ENCODE data around the gene ANKRD63. TPM values are rescaled to one million over a fixed set of nuclear protein-coding genes. Genes with fewer than 3 reads are reported as not detected.

Gene ANKRD63
- total RNA-seq, 1 experiment from 2014 or later: not detected

GRCh38 chr15:40314723-40315276 lies 31.9 kb upstream of the ANKRD63 start:
- DNase-seq (ENCODE audit: extremely low read depth, low read depth): no peak

- no peak for DNase-seq (ENCODE audit: extremely low read depth, low read depth)
These were observed 30.9 kb upstream of the ANKRD63 start for GRCh38 chr15:40313531-40314398.

DNA sequence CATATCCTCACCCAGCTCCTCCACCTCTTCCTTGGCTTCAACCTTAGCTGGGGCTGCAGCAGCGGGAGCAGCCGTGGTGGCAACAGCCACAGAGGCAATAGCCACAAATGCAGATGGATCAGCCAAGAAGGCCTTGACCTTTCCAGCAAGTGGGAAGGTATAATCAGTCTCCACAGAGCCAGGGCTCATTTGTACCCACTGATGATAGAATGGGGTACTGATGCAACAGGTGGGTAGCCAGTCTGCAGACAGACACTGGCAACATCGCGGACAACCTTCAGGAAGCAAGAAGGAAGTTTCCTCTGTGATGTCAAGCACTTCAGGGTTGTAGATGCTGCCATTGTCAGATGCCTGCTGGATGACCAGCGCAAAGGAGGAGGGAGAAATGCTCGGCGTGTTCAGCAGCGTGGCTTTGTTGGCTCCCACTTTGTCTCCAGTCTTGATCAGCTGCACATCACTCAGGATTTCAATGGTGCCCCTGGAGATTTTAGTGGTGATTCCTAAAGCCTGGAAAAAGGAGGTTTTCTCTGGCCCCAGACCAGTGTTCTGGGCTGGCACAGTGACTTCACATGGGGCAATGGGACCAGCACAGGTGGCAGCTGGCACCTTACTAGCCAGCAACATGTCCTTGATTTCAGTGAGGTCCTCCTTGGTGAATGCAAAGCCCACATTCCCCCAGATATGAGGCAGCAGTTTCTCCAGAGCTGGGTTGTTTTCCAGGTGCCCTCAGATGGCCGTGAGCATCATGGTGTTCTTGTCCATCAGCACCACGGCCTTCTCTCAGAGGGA lies 29.7 kb upstream of the ANKRD63 start:
- no peak for DNase-seq (ENCODE audit: extremely low read depth, low read depth)

DNA sequence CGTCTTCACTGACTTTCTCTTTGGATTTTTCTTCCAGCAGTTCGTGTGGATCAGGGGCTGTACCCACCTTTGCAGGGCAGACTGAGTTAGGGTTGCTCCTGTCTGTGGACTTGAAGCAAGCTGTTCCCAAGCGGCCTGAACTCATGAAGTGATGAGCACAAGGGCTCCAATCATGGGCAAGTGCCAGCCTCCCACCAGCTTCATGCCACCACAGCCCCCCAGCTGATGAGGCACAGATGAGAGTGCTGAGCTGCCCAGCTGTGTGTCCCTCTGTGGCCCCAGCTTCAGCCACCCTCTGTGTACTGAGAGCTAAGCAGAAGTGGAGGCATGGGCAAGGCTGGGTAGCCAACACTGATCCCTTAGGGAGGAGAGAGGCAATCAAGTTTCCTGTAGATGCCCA lies 28.1 kb upstream of the ANKRD63 start:
- DNase-seq (ENCODE audit: extremely low read depth, low read depth): no peak

- peak; percentile 55 for DNase-seq (ENCODE audit: extremely low read depth, low read depth)
These were observed 27.4 kb upstream of the ANKRD63 start for GRCh38 chr15:40310001-40310959.

GRCh38 chr15:40309344-40309862 lies 26.5 kb upstream of the ANKRD63 start:
- no peak for DNase-seq (ENCODE audit: extremely low read depth, low read depth)

GRCh38 chr15:40307421-40308211 lies 24.8 kb upstream of the ANKRD63 start, which contains the start of gene PLCB2:
Gene PLCB2 (minus strand): TSS chr15:40307935. CDS start chr15:40307672, 263 bp downstream.
- DNase-seq (ENCODE audit: extremely low read depth, low read depth): no peak

GRCh38 chr15:40306908-40307307 lies 24.0 kb upstream of the ANKRD63 start:
- no peak for DNase-seq (ENCODE audit: extremely low read depth, low read depth)

- no peak for DNase-seq (ENCODE audit: extremely low read depth, low read depth)
These were observed 23.5 kb upstream of the ANKRD63 start for GRCh38 chr15:40306371-40306770.

- no peak for DNase-seq (ENCODE audit: extremely low read depth, low read depth)
These were observed 22.4 kb upstream of the ANKRD63 start for GRCh38 chr15:40305281-40305680.

DNA sequence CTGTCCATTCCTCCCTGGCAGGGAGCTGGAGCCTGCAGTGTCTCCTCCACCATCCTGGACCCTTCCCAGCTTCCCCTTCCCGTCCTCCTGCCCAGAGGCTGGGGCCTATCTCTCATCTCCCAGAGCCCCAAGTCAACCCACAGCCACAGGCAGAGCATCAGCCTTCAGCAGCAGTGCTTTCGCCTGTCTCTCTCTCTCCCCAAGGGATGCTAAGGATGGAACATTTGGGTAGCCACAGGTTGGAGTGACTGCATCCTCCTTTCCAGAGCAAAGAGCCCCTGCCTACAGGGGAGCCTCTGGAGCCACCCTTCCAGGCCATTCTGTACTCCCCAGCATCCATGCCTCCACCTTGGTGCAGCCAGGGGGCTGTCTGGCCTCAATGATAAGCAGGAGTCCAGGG lies 20.7 kb upstream of the ANKRD63 start:
- DNase-seq (ENCODE audit: extremely low read depth, low read depth): no peak

- DNase-seq (ENCODE audit: extremely low read depth, low read depth): no peak
These were observed 20.1 kb upstream of the ANKRD63 start for GRCh38 chr15:40302981-40303380.

- DNase-seq (ENCODE audit: extremely low read depth, low read depth): no peak
These were observed 19.5 kb upstream of the ANKRD63 start for GRCh38 chr15:40302288-40302886.

DNA sequence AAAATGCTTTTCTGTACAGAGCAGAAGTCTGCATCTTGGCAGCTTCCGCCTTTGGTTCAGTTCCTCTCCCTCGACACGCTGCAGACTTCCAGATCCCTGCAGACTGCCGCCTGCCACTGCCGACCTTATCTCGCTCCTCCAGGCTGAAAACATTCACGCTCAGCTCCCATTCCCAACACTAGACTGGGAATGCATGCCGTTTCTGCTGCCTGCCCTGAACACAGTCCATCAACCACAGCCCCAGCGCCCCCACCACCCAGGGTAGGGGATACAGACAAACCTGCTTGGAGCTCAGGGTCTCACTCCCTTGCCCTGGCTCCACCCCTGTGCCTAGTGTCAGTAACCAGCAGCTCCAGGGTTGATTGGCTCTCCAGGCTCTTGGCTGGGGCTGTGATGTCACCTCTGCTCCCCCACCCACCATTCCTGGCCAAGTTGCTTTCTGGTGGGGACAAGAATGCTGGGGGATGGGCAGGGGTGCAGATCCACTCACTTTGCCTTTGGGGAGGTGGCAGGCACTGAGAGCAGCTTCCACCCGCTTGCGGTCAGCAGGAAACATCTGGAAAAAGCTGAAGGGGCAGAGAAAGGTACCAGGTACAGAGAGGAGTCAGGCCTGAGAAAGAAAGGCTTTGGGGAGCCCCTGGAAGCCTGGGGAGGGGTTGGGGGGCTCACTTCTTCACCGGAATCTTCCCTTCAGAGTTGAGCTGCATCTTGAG lies 18.8 kb upstream of the ANKRD63 start:
- DNase-seq (ENCODE audit: extremely low read depth, low read depth): no peak

DNA sequence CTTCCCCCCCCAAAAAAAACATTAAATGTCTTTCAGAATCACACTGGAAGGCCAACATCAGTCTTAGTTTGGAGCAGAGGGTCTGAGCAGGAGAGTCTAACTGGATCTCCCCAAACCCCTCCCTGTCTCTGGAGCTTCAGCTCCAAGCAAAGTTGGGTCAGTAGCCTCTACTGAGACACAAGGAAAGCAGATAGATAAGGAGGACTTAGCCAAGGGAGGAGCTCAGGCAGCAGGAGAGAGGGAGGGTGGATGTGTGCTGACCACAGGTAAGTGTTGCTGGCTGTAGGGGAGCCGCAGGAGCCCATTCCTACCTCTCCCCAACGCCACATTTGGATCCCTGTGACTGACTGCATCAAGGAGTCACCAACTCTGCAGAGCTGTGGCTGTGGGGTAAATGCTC lies 17.9 kb upstream of the ANKRD63 start:
- DNase-seq (ENCODE audit: extremely low read depth, low read depth): no peak

DNA sequence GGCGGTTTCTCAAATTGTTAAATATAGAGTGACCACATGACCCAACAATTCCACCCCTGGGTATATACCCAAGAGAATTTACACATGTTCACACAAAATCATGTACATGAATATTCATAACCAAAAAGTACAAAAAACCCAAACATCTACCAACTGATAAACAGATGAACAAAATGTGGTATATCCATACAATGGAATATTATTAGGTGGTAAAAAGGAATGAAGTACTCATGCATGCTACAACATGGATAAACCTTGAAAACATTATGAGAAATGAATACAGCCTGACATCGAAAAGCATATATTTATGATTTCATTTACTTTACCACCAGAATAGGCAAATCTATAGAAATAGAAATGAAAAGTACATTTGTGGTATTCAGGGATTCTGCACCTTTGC lies 17.5 kb upstream of the ANKRD63 start:
- no peak for DNase-seq (ENCODE audit: extremely low read depth, low read depth)

DNA sequence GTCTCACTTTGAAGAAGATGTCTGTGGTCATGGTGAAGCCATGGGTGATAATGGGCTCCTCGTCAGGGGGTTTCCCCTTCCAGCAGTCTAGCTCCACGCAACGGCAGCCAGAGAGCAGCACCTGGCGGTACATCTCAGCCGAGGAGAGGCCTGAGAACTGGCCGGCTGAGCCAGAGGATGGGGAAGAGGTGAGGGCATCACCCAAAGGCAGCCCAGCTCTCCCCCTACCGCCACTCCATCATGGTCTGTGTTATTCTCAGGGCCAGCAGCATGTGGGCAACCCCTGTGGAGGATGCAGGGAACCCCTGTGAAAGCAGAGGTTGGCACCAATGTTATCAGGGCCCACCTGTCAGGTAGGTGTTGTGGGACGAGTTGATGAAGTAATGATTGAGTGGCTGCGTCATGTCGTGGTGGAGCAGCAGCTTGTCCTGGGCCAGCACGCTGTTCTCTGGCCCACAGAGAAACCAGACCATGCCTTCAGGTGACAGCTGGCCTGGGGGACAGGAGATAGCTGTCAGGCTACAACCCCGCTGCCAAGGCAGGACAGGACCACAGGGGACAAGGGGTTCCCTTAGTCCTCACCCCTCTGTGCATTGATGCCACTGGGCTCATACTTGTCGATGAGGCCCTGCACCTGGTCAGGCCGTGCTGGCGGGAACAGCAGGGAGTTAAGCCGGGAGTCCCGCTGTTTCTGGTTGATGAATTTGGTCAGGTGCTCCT lies 15.5 kb upstream of the ANKRD63 start:
- no peak for DNase-seq (ENCODE audit: extremely low read depth, low read depth)

DNA sequence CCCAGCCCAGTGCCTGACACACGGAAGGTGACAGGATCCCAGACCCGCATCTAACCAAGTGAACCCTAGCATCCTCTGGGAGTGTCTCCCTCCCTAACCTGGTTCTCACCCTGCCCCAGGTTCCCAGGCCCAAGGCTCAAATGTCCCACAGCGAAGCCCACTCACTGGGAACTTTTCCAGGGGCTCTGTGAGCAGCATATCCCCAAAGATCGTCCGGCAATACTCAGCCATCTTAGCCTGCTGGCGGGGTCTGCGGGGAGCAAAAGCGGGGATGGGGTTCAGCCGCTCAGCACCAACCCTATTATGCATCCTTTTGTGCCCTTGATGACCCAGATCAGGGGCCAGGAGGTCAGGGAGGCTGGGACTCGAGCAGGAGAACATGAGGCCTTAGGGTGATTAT lies 14.5 kb upstream of the ANKRD63 start:
- DNase-seq (ENCODE audit: extremely low read depth, low read depth): no peak
